Coronary artery (tissue), 2 donors: ENCODE results near the gene VSNL1.

Experiments
- DNase-seq: peaks from one replicate; pipeline ENCODE4 v3.0.0-alpha.2; 2017; ENCODE audit warnings: low spot score
- H3K27ac ChIP-seq, 2 donors: fragments of 200-600 bp; sonication (generic); one replicate each; pipeline ENCODE4 v1.5.1; 2016 to 2019
- H3K4me3 ChIP-seq: fragments of 200-600 bp; sonication (generic); 2 replicates; pipeline ENCODE4 v1.5.1; 2016; ENCODE audit warnings: mild to moderate bottlenecking, moderate library complexity
- CTCF ChIP-seq: fragments of 200-600 bp; sonication (generic); IDR thresholded peaks from one replicate; pipeline ENCODE4 v1.5.1; 2019; ENCODE audit warnings: antibody characterized with exemption

Gene VSNL1

GRCh38 chr2:17573085-17573803, 32.7 kb downstream of the VSNL1 start:
- no peak overlapping the region for H3K4me3 ChIP-seq
- H3K27ac ChIP-seq: no peak overlapping the region
- DNase-seq: no peak
- no peak for TF ChIP-seq CTCF

GRCh38 chr2:17573804-17574175, 33.3 kb downstream of the VSNL1 start:
- H3K27ac ChIP-seq: no peak overlapping the region
- DNase-seq: no peak
- no peak overlapping the region for H3K4me3 ChIP-seq
- TF ChIP-seq CTCF: no peak

- Histone ChIP-seq H3K27ac (no peak overlapping the region), H3K4me3 (no peak overlapping the region)
- no peak for TF ChIP-seq CTCF
- no peak for DNase-seq
Observed at GRCh38 chr2:17574406-17575073, 34.0 kb downstream of the VSNL1 start.

GRCh38 chr2:17576802-17577201, 36.3 kb downstream of the VSNL1 start:
- DNase-seq: no peak
- Histone ChIP-seq H3K4me3 (no peak overlapping the region), H3K27ac (no peak overlapping the region)
- TF ChIP-seq CTCF: no peak

- no peak for DNase-seq
- no peak for TF ChIP-seq CTCF
- H3K4me3 ChIP-seq: no peak overlapping the region
- H3K27ac ChIP-seq: no peak overlapping the region
Observed at GRCh38 chr2:17578466-17578928, 38.0 kb downstream of the VSNL1 start.

- Histone ChIP-seq H3K4me3 (no peak overlapping the region), H3K27ac (no peak overlapping the region)
- no peak for DNase-seq
- no peak for TF ChIP-seq CTCF
Observed at GRCh38 chr2:17579605-17580318, 39.3 kb downstream of the VSNL1 start.
